CD4-positive, alpha-beta T cell (primary cell): ENCODE data around the gene MEI1. TPM values are rescaled to one million over a fixed set of nuclear protein-coding genes. Genes with fewer than 3 reads are reported as not detected.

ENCODE experiments used
- ATAC-seq: fragments of 200-7000 bp; cut with Tn5 transposase; one replicate; pipeline ENCODE4 v1.10.0; 2022; ENCODE audit warnings: mild to moderate bottlenecking; ENCODE audit not compliant: poor library complexity
- CTCF ChIA-PET: fragments of 350-600 bp; sonication (Branson Sonifier 250); formaldehyde crosslinking; loops from one replicate; lab custom pipeline; 2021; ENCODE audit warnings: antibody characterized with exemption, inconsistent platforms; lab: Charles Lee
- POLR2A ChIA-PET: fragments of 350-600 bp; sonication (Branson Sonifier 250); formaldehyde crosslinking; loops from one replicate; lab custom pipeline; 2021; ENCODE audit warnings: antibody characterized with exemption, inconsistent platforms; lab: Charles Lee
- DNase-seq, 14 experiments: peaks; one replicate each; pipeline ENCODE4 v3.0.0-alpha.2; 2013 to 2020; ENCODE audit warnings: mixed read lengths in 2 of 14
- H3K27ac ChIP-seq, 2 donors: one replicate each; pipeline versions ENCODE4 v1.5.1 to v1.7.0; 2013; ENCODE audit warnings: low read length in 2 of 2, low read depth in 1 of 2, mild to moderate bottlenecking in 1 of 2
- H3K27me3 ChIP-seq, 2 experiments: 1 replicate in 1 of 2; 2 replicates in 1 of 2; pipeline versions ENCODE4 v1.6.1 to v1.7.0; 2013; ENCODE audit warnings: low read length in 2 of 2, control low read depth in 1 of 2, mild to moderate bottlenecking in 1 of 2, moderate library complexity in 1 of 2; ENCODE audit not compliant: insufficient read depth in 2 of 2, control insufficient read depth in 1 of 2
- H3K36me3 ChIP-seq: one replicate; pipeline ENCODE4 v1.6.1; 2013; ENCODE audit warnings: low read length, control low read depth; ENCODE audit not compliant: insufficient read depth
- H3K4me1 ChIP-seq: one replicate; pipeline ENCODE4 v1.6.1; 2013; ENCODE audit warnings: low read length, control low read depth; ENCODE audit not compliant: insufficient read depth
- H3K4me3 ChIP-seq: one replicate; pipeline ENCODE4 v1.5.1; 2013; ENCODE audit warnings: mild to moderate bottlenecking, low read length, moderate library complexity
- H3K9me3 ChIP-seq, 2 experiments: 1 replicate in 1 of 2; 2 replicates in 1 of 2; pipeline versions ENCODE4 v1.6.1 to v1.7.0; 2013; ENCODE audit warnings: low read length in 2 of 2, mild to moderate bottlenecking in 2 of 2, control low read depth in 1 of 2, moderate library complexity in 1 of 2; ENCODE audit not compliant: control insufficient read depth in 1 of 2, insufficient read depth in 1 of 2
- H3K27ac Mint-ChIP-seq: one replicate; pipeline ENCODE4 v1.8.0; 2020; ENCODE audit warnings: mixed read lengths
- H3K27me3 Mint-ChIP-seq: one replicate; pipeline ENCODE4 v1.8.0; 2021; ENCODE audit warnings: mixed read lengths
- H3K36me3 Mint-ChIP-seq: one replicate; pipeline ENCODE4 v1.8.0; 2021; ENCODE audit warnings: low read depth, mixed read lengths
- H3K4me1 Mint-ChIP-seq: one replicate; pipeline ENCODE4 v1.8.0; 2021; ENCODE audit warnings: low read depth, mixed read lengths
- H3K4me3 Mint-ChIP-seq: one replicate; pipeline ENCODE4 v1.8.0; 2020; ENCODE audit warnings: mild to moderate bottlenecking, mixed read lengths
- H3K9me3 Mint-ChIP-seq: one replicate; pipeline ENCODE4 v1.8.0; 2020; ENCODE audit warnings: mixed read lengths
- CTCF ChIP-seq: fragments of 200-600 bp; IDR thresholded peaks from one replicate; pipeline ENCODE4 v1.8.0; 2022; ENCODE audit warnings: antibody characterized with exemption, mild to moderate bottlenecking
- intact Hi-C, 2 experiments: fragments of 100-400 bp; cut with DNase I in 1 of 2; cut with micrococcal nuclease in 1 of 2; formaldehyde crosslinking; loops; one replicate each; pipeline versions ENCODE4 v1.15.1 to v1.9.0; 2023 to 2025; cut with DNase I, micrococcal nuclease
- total RNA-seq, 174 experiments: library from RNA in 2 of 174; stranded (reverse) in 2 of 174; gene quantifications; one replicate each; pipeline ENCODE4 v1.2.3 and lab custom pipeline; 2021 to 2026

Gene MEI1
- total RNA-seq, 2 experiments from 2014 or later, result 64.4 to 81.0 TPM

GRCh38 chr22:41687901-41688364, 11.4 kb upstream of the MEI1 start:
- peak in 4 of 14 experiments; percentile 21 to 54 (median 42) for DNase-seq

GRCh38 chr22:41688365-41689211, 10.7 kb upstream of the MEI1 start, which contains the start of gene SNU13:
SNU13 (minus strand) TSS chr22:41688867; CDS start chr22:41688796, 71 bp downstream.
- Mint-ChIP-seq H3K27me3 (no peaks in the 10 kb centered on the region), H3K4me1 (peaks cover 45% of the 10 kb centered on the region), H3K9me3 (no peaks in the 10 kb centered on the region), H3K4me3 (peak within 1 kb of the TSS; percentile 96), H3K27ac (peak within 1 kb of the TSS; percentile 99), H3K36me3 (peaks cover 24% of the 10 kb centered on the region)
- DNase-seq (peak; percentile 87 to 97 (median 90)), ATAC-seq (peak; percentile 92)
- CTCF ChIA-PET, result interaction anchor here (0.6 to 3.1 kb wide), 5 partner anchors 9 to 60 kb away, joined by 3 to 22 read pairs (median 3); partner anchors contain the start of gene MEI1
- TF ChIP-seq CTCF, result no peak
- Histone ChIP-seq H3K9me3 (no peaks in the 10 kb centered on the region), H3K36me3 (peaks cover 4% of the 10 kb centered on the region), H3K4me3 (peak within 1 kb of the TSS; percentile 91), H3K27ac (peak within 1 kb of the TSS; percentile 95 to 98), H3K4me1 (peaks cover 39% of the 10 kb centered on the region), H3K27me3 (no peaks in the 10 kb centered on the region)
- POLR2A ChIA-PET, result interaction anchor here (0.5 to 3.4 kb wide), 37 partner anchors 8 to 926 kb away, joined by 3 to 63 read pairs (median 4); partner anchors contain the start of genes CCDC134, CENPM, DESI1 and MEI1
- intact Hi-C loops, result loop anchor here (1.0 to 2.0 kb wide), 2 partner anchors 22 to 92 kb away; no protein-coding TSS in a partner anchor

More at GRCh38 chr22:41687901-41688364, 11.4 kb upstream of the MEI1 start:
- peaks cover 45% of the 10 kb centered on the region for H3K4me1 Mint-ChIP-seq
- no peaks in the 10 kb centered on the region for H3K27me3 ChIP-seq
- no peaks in the 10 kb centered on the region for H3K9me3 Mint-ChIP-seq
- no peaks in the 10 kb centered on the region for H3K36me3 ChIP-seq
- no peaks in the 10 kb centered on the region for H3K9me3 ChIP-seq
- CTCF ChIA-PET, result interaction anchor here (0.9 to 3.1 kb wide), 3 partner anchors 9 to 21 kb away, joined by 3 to 22 read pairs (median 21); no protein-coding TSS in a partner anchor
- H3K36me3 Mint-ChIP-seq, result peaks cover 25% of the 10 kb centered on the region
- peak; percentile 6 for ATAC-seq
- TF ChIP-seq CTCF, result no peak
- no peaks in the 10 kb centered on the region for H3K27me3 Mint-ChIP-seq
- peak overlapping the region; percentile 96 for H3K4me3 Mint-ChIP-seq
- POLR2A ChIA-PET, result interaction anchor here (0.6 to 3.4 kb wide), 30 partner anchors 8 to 927 kb away, joined by 3 to 63 read pairs (median 4); partner anchors contain the start of genes CCDC134, CENPM, DESI1 and MEI1
- peaks cover 43% of the 10 kb centered on the region for H3K4me1 ChIP-seq
- peak overlapping the region; percentile 99 for H3K27ac Mint-ChIP-seq
- peak overlapping the region; percentile 95 to 98 for H3K27ac ChIP-seq
- H3K4me3 ChIP-seq, result peak overlapping the region; percentile 91
- intact Hi-C loops, result loop anchor here (1.0 to 2.0 kb wide), 2 partner anchors 22 to 93 kb away; no protein-coding TSS in a partner anchor

GRCh38 chr22:41690476-41690875, 8.8 kb upstream of the MEI1 start:
- H3K4me3 ChIP-seq, result no peak overlapping the region
- H3K4me3 Mint-ChIP-seq, result peak overlapping the region; percentile 85
- CTCF ChIA-PET, result no interaction called here
- no peaks in the 10 kb centered on the region for H3K27me3 ChIP-seq
- H3K4me1 ChIP-seq, result peaks cover 34% of the 10 kb centered on the region
- H3K36me3 Mint-ChIP-seq, result peaks cover 15% of the 10 kb centered on the region
- H3K4me1 Mint-ChIP-seq, result peaks cover 40% of the 10 kb centered on the region
- no peak for DNase-seq
- peaks cover 8% of the 10 kb centered on the region for H3K36me3 ChIP-seq
- intact Hi-C loops, result loop anchor here in 1 of 2 experiments (10.0 kb wide), 1 partner anchor 164 kb away; no protein-coding TSS in a partner anchor
- H3K9me3 ChIP-seq, result no peaks in the 10 kb centered on the region
- H3K27ac Mint-ChIP-seq, result peak overlapping the region; percentile 99
- H3K27ac ChIP-seq, result no peak overlapping the region
- no peaks in the 10 kb centered on the region for H3K27me3 Mint-ChIP-seq
- POLR2A ChIA-PET, result interaction anchor here (2.4 kb wide), 1 partner anchor 249 kb away, joined by 33 read pairs; no protein-coding TSS in a partner anchor
- no peak for ATAC-seq
- no peak for TF ChIP-seq CTCF
- no peaks in the 10 kb centered on the region for H3K9me3 Mint-ChIP-seq
